HepG2 (cell line): ENCODE data around the gene TALDO1. TPM values are rescaled to one million over a fixed set of nuclear protein-coding genes. Genes with fewer than 3 reads are reported as not detected.

Experiments
- CCAR2 ChIP-seq: fragments of 200-400 bp; formaldehyde crosslinking; optimal IDR thresholded peaks from 2 replicates; pipeline ENCODE3; 2018; ENCODE audit warnings: low read depth, mild to moderate bottlenecking, low read length, moderate library complexity
- ELF4 ChIP-seq: sonication (generic); formaldehyde crosslinking; IDR thresholded peaks from 2 replicates; pipeline ENCODE4 v1.5.0; 2020; ENCODE audit warnings: missing genetic modification reagents, mild to moderate bottlenecking, moderate library complexity, borderline replicate concordance
- GPN1 ChIP-seq: sonication (generic); formaldehyde crosslinking; IDR thresholded peaks from 2 replicates; pipeline ENCODE4 v1.5.1; 2020; ENCODE audit warnings: missing genetic modification reagents, borderline replicate concordance
- KDM5A ChIP-seq: fragments of 200-600 bp; sonication (generic); IDR thresholded peaks from 2 replicates; pipeline ENCODE4 v1.7.0; 2018; ENCODE audit warnings: antibody characterized with exemption, mild to moderate bottlenecking, low read length, borderline replicate concordance
- KDM5B ChIP-seq: sonication (generic); formaldehyde crosslinking; IDR thresholded peaks from 2 replicates; pipeline ENCODE4 v1.4.0; 2020; ENCODE audit warnings: missing genetic modification reagents, mild to moderate bottlenecking, borderline replicate concordance
- MEF2D ChIP-seq: sonication (generic); formaldehyde crosslinking; IDR thresholded peaks from 2 replicates; pipeline ENCODE4 v1.5.1; 2020; ENCODE audit warnings: mild to moderate bottlenecking, missing genetic modification reagents
- RFXAP ChIP-seq: sonication (generic); formaldehyde crosslinking; IDR thresholded peaks from 2 replicates; pipeline ENCODE4 v1.4.0; 2020; ENCODE audit warnings: missing genetic modification reagents, borderline replicate concordance
- RXRB ChIP-seq: IDR thresholded peaks from 2 replicates; pipeline ENCODE4 v1.6.1; 2016; ENCODE audit warnings: borderline replicate concordance, missing genetic modification reagents, missing compliant biosample characterization
- SIX4 ChIP-seq: sonication (generic); formaldehyde crosslinking; IDR thresholded peaks from 2 replicates; pipeline ENCODE4 v1.4.0; 2020; ENCODE audit warnings: missing genetic modification reagents
- SMC3 ChIP-seq: IDR thresholded peaks from 2 replicates; pipeline ENCODE4 v1.6.1; 2011; ENCODE audit warnings: low read length, improper control_type of control experiment
- TBX3 ChIP-seq: fragments of 450-650 bp; IDR thresholded peaks from 2 replicates; pipeline ENCODE4 v1.6.1; 2017; ENCODE audit warnings: antibody characterized with exemption, mild to moderate bottlenecking, inconsistent platforms, borderline replicate concordance
- TMF1 ChIP-seq: sonication (generic); formaldehyde crosslinking; IDR thresholded peaks from 2 replicates; pipeline ENCODE4 v1.8.1; 2022; ENCODE audit warnings: low read depth, missing genetic modification reagents
- ZNF558 ChIP-seq: sonication (generic); formaldehyde crosslinking; IDR thresholded peaks from 2 replicates; pipeline ENCODE4 v1.9.0; 2022; ENCODE audit warnings: mild to moderate bottlenecking, missing genetic modification reagents, borderline replicate concordance
- ZNF589 ChIP-seq: sonication (generic); formaldehyde crosslinking; conservative IDR thresholded peaks from 2 replicates; pipeline ENCODE4 v1.8.0; 2022; ENCODE audit warnings: mild to moderate bottlenecking, moderate library complexity, missing genetic modification reagents
- polyA plus RNA-seq, 8 experiments: library from polyadenylated mRNA; depleted of rRNA in 3 of 8; stranded (reverse) in 7 of 8; unstranded in 1 of 8; fragments of >200 nt; fragmentation: Illumina TruSeq in 4 of 8; extraction: Trizol in 4 of 8; gene quantifications; 2 replicates each; pipeline versions ENCODE4 v1.2.1 to v1.2.3, GENCODE V29; 2011 to 2016; ENCODE audit warnings: low read depth in 4 of 8, missing spikeins in 1 of 8, mixed read lengths in 1 of 8; ENCODE audit not compliant: insufficient read depth in 1 of 8
- total RNA-seq, 5 experiments: library from RNA; depleted of rRNA; stranded (reverse); fragments of >200 nt; fragmentation: Illumina TruSeq; extraction: Trizol; gene quantifications; 2 replicates each; pipeline ENCODE4 v1.2.3, GENCODE V29; 2016; ENCODE audit warnings: low read depth in 1 of 5
- TF ChIP-seq, protein P1 (sequence below): sonication (generic); formaldehyde crosslinking; IDR thresholded peaks from 2 replicates; pipeline ENCODE4 v1.4.0; 2020; ENCODE audit warnings: missing genetic modification reagents, mild to moderate bottlenecking, borderline replicate concordance
- TF ChIP-seq, protein P2 (sequence below): sonication (generic); formaldehyde crosslinking; IDR thresholded peaks from 2 replicates; pipeline ENCODE4 v1.4.0; 2020; ENCODE audit warnings: mild to moderate bottlenecking, missing genetic modification reagents, borderline replicate concordance
- TF ChIP-seq, protein P3 (sequence below): sonication (generic); formaldehyde crosslinking; IDR thresholded peaks from 2 replicates; pipeline ENCODE4 v1.4.0; 2020; ENCODE audit warnings: missing genetic modification reagents, borderline replicate concordance

TALDO1 gene
- total and polyA plus RNA-seq, 2 of the 13 experiments (the other 11 are each of a cell fraction or from before 2014, with no cell fraction given) = 107 to 240 TPM

DNA sequence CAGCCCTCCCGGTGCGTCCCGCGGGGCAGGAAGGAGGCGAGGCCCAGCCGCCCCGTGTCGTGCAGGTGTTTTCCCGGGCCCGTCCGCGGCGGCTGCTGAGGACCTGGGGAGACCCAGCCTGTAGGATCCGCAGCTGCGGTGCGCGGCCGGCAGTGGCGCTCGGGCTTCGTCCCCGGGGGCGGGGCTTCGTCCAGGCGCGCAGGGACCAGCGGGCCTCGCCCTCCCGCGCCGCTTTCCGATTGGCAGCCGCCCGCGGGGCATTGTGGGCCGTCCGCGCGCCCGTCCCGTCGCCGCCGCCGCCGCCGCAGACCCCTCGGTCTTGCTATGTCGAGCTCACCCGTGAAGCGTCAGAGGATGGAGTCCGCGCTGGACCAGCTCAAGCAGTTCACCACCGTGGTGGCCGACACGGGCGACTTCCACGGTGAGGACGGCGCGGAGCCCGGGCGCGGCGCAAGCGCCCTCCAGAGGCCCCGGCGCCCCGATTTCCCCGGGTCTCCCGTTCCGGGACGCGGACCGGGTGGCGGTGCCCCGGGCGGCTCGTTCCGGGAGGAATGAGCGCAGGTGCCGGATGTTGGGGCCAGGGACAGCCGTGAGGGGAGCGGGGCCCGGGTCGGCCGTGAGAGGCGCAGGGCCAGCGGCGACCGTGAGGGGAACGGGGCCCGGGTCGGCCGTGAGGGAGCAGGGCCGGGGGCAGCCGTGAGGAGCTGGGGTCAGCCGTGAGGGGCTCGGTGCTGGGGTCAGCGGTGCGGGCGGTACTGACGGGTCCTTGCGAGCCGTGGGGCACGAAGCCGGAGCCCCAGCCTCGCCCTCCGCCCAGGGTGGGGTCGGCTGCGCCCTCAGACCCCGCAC, at the start of gene TALDO1 (continued):
- TF ChIP-seq TBX3 (no peak), RXRB (CRISPR knock-in tag) (peak; percentile 28; the same call in 1 of the 2 replicates), KDM5B (CRISPR knock-in tag) (peak; percentile 78), GPN1 (CRISPR knock-in tag) (no peak), ELF4 (CRISPR knock-in tag) (no peak), MEF2D (CRISPR knock-in tag) (no peak), TMF1 (CRISPR knock-in tag) (peak; percentile 75), ZNF589 (CRISPR knock-in tag) (0 out of 2 replicates have a peak, but pooled peaks have one; percentile 39), SMC3 (no peak), CCAR2 (no peak), SIX4 (CRISPR knock-in tag) (no peak), ZNF558 (CRISPR knock-in tag) (no peak; the same call in 1 of the 2 replicates), KDM5A (peak; percentile 56), RFXAP (CRISPR knock-in tag) (peak; percentile 18; the same call in 1 of the 2 replicates)
- TF ChIP-seq, protein P1, sequence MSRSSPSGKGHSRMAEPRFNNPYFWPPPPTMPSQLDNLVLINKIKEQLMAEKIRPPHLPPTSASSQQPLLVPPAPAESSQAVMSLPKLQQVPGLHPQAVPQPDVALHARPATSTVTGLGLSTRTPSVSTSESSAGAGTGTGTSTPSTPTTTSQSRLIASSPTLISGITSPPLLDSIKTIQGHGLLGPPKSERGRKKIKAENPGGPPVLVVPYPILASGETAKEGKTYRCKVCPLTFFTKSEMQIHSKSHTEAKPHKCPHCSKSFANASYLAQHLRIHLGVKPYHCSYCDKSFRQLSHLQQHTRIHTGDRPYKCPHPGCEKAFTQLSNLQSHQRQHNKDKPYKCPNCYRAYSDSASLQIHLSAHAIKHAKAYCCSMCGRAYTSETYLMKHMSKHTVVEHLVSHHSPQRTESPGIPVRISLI (CRISPR knock-in tag) = peak; percentile 48; the same call in 1 of the 2 replicates
- TF ChIP-seq, protein P2, sequence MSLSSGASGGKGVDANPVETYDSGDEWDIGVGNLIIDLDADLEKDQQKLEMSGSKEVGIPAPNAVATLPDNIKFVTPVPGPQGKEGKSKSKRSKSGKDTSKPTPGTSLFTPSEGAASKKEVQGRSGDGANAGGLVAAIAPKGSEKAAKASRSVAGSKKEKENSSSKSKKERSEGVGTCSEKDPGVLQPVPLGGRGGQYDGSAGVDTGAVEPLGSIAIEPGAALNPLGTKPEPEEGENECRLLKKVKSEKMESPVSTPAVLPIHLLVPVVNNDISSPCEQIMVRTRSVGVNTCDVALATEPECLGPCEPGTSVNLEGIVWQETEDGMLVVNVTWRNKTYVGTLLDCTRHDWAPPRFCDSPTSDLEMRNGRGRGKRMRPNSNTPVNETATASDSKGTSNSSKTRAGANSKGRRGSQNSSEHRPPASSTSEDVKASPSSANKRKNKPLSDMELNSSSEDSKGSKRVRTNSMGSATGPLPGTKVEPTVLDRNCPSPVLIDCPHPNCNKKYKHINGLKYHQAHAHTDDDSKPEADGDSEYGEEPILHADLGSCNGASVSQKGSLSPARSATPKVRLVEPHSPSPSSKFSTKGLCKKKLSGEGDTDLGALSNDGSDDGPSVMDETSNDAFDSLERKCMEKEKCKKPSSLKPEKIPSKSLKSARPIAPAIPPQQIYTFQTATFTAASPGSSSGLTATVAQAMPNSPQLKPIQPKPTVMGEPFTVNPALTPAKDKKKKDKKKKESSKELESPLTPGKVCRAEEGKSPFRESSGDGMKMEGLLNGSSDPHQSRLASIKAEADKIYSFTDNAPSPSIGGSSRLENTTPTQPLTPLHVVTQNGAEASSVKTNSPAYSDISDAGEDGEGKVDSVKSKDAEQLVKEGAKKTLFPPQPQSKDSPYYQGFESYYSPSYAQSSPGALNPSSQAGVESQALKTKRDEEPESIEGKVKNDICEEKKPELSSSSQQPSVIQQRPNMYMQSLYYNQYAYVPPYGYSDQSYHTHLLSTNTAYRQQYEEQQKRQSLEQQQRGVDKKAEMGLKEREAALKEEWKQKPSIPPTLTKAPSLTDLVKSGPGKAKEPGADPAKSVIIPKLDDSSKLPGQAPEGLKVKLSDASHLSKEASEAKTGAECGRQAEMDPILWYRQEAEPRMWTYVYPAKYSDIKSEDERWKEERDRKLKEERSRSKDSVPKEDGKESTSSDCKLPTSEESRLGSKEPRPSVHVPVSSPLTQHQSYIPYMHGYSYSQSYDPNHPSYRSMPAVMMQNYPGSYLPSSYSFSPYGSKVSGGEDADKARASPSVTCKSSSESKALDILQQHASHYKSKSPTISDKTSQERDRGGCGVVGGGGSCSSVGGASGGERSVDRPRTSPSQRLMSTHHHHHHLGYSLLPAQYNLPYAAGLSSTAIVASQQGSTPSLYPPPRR (CRISPR knock-in tag) = peak; percentile 35; the same call in 1 of the 2 replicates
- TF ChIP-seq, protein P3, sequence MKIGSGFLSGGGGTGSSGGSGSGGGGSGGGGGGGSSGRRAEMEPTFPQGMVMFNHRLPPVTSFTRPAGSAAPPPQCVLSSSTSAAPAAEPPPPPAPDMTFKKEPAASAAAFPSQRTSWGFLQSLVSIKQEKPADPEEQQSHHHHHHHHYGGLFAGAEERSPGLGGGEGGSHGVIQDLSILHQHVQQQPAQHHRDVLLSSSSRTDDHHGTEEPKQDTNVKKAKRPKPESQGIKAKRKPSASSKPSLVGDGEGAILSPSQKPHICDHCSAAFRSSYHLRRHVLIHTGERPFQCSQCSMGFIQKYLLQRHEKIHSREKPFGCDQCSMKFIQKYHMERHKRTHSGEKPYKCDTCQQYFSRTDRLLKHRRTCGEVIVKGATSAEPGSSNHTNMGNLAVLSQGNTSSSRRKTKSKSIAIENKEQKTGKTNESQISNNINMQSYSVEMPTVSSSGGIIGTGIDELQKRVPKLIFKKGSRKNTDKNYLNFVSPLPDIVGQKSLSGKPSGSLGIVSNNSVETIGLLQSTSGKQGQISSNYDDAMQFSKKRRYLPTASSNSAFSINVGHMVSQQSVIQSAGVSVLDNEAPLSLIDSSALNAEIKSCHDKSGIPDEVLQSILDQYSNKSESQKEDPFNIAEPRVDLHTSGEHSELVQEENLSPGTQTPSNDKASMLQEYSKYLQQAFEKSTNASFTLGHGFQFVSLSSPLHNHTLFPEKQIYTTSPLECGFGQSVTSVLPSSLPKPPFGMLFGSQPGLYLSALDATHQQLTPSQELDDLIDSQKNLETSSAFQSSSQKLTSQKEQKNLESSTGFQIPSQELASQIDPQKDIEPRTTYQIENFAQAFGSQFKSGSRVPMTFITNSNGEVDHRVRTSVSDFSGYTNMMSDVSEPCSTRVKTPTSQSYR (CRISPR knock-in tag) = no peak
